Lower leg skin (tissue), 4 donors: ENCODE data around the gene CTIF. TPM values are rescaled to one million over a fixed set of nuclear protein-coding genes. Genes with fewer than 3 reads are reported as not detected.
A peak's percentile ranks its signal among the peaks of the same experiment; 100 is the strongest.
"Not testable (repeated sequence)": the region's sequence is repeated elsewhere in the genome, so short reads cannot be mapped to it uniquely, and the experiment has no call there.

Source experiments
- DNase-seq, 2 donors: peaks; one replicate each; pipeline ENCODE4 v3.0.0-alpha.2; 2019; ENCODE audit warnings: low spot score in 2 of 2
- H3K4me3 ChIP-seq: fragments of 200-600 bp; sonication (generic); 2 replicates; pipeline ENCODE4 v1.5.1; 2017; ENCODE audit warnings: mild to moderate bottlenecking, low read depth; ENCODE audit not compliant: poor library complexity, severe bottlenecking
- CTCF ChIP-seq, 3 donors: fragments of 450-650 bp; IDR thresholded peaks; one replicate each; pipeline ENCODE4 v1.5.1; 2016; ENCODE audit warnings: antibody characterized with exemption in 3 of 3, mild to moderate bottlenecking in 3 of 3, moderate library complexity in 2 of 3
- POLR2A ChIP-seq, 2 donors: fragments of 450-650 bp; IDR thresholded peaks; one replicate each; pipeline ENCODE4 v1.6.1; 2016 to 2017; ENCODE audit warnings: antibody characterized with exemption in 2 of 2, mild to moderate bottlenecking in 1 of 2, moderate library complexity in 1 of 2
- WGBS, 2 donors: methylation state at CpG; one replicate each; pipeline ENCODE4 v1.1.5; 2018; 5-methylcytosine and 5-hydroxymethylcytosine counted together
- intact Hi-C: fragments of 100-400 bp; cut with DNase I; formaldehyde crosslinking; loops from one replicate; pipeline ENCODE4 v1.15.0; 2023; ENCODE audit warnings: low total_unique reads
- total RNA-seq, 4 donors: library from RNA; depleted of rRNA; stranded (reverse); fragments of >200 nt; gene quantifications; one replicate each; pipeline ENCODE4 v1.1.0, GENCODE V29; 2016

The CTIF gene
- total RNA-seq, 4 donors from 2014 or later = 22.6 to 44.0 (median 30.2) TPM

- DNase-seq = no peak
- TF ChIP-seq POLR2A (IDR thresholded peaks at IDR 0.05) (no peak), CTCF (IDR thresholded peaks at IDR 0.05) (no peak)
- 84 to 88% methylated on average over 6 of the region's 6 CpGs for WGBS, 2 donors
- H3K4me3 ChIP-seq = no peak overlapping the region
- intact Hi-C loops = no loop called here
Observed at GRCh38 chr18:48714873-48715272, 176.0 kb downstream of the CTIF start.

- peak; percentile 73 to 91 for DNase-seq
- TF ChIP-seq CTCF (IDR thresholded peaks at IDR 0.05) (no peak), POLR2A (IDR thresholded peaks at IDR 0.05) (no peak)
- H3K4me3 ChIP-seq = no peak overlapping the region
- WGBS, 2 donors = 47 to 57% methylated on average over 10 of the region's 10 CpGs
- intact Hi-C loops = no loop called here
Observed at GRCh38 chr18:48715711-48716361, 177.0 kb downstream of the CTIF start.

GRCh38 chr18:48717227-48717626, 178.4 kb downstream of the CTIF start:
- 95 to 97% methylated on average over 9 of the region's 9 CpGs for WGBS, 2 donors
- intact Hi-C loops, DNase-seq, H3K4me3 ChIP-seq: not testable (repeated sequence)

- DNase-seq = no peak
- intact Hi-C loops = no loop called here
- no peak overlapping the region for H3K4me3 ChIP-seq
- 96 to 99% methylated on average over 10 of the region's 10 CpGs for WGBS, 2 donors
- TF ChIP-seq CTCF (IDR thresholded peaks at IDR 0.05) = no peak
- TF ChIP-seq POLR2A (IDR thresholded peaks at IDR 0.05) = no peak
Observed at GRCh38 chr18:48718251-48718959, 179.6 kb downstream of the CTIF start.

GRCh38 chr18:48719388-48719787, 180.6 kb downstream of the CTIF start:
- intact Hi-C loops = no loop called here
- WGBS, 2 donors = 97 to 98% methylated on average over 4 of the region's 4 CpGs

More at GRCh38 chr18:48719388-48719787, 180.6 kb downstream of the CTIF start:
- TF ChIP-seq POLR2A (IDR thresholded peaks at IDR 0.05) (no peak), CTCF (IDR thresholded peaks at IDR 0.05) (no peak)
- DNase-seq = no peak
- H3K4me3 ChIP-seq = no peak overlapping the region
